Lower leg skin (tissue), 4 donors: ENCODE data around the gene NPR1. TPM values are rescaled to one million over a fixed set of nuclear protein-coding genes. Genes with fewer than 3 reads are reported as not detected.

Source experiments
- DNase-seq, 2 donors: peaks; one replicate each; pipeline ENCODE4 v3.0.0-alpha.2; 2019; ENCODE audit warnings: low spot score in 2 of 2
- H3K4me3 ChIP-seq: fragments of 200-600 bp; sonication (generic); 2 replicates; pipeline ENCODE4 v1.5.1; 2017; ENCODE audit warnings: mild to moderate bottlenecking, low read depth; ENCODE audit not compliant: poor library complexity, severe bottlenecking
- CTCF ChIP-seq, 3 donors: fragments of 450-650 bp; IDR thresholded peaks; one replicate each; pipeline ENCODE4 v1.5.1; 2016; ENCODE audit warnings: antibody characterized with exemption in 3 of 3, mild to moderate bottlenecking in 3 of 3, moderate library complexity in 2 of 3
- POLR2A ChIP-seq, 2 donors: fragments of 450-650 bp; IDR thresholded peaks; one replicate each; pipeline ENCODE4 v1.6.1; 2016 to 2017; ENCODE audit warnings: antibody characterized with exemption in 2 of 2, mild to moderate bottlenecking in 1 of 2, moderate library complexity in 1 of 2
- WGBS, 2 donors: methylation state at CpG; one replicate each; pipeline ENCODE4 v1.1.5; 2018; 5-methylcytosine and 5-hydroxymethylcytosine counted together
- intact Hi-C: fragments of 100-400 bp; cut with DNase I; formaldehyde crosslinking; loops from one replicate; pipeline ENCODE4 v1.15.0; 2023; ENCODE audit warnings: low total_unique reads
- total RNA-seq, 4 donors: library from RNA; depleted of rRNA; stranded (reverse); fragments of >200 nt; gene quantifications; one replicate each; pipeline ENCODE4 v1.1.0, GENCODE V29; 2016

The NPR1 gene
- total RNA-seq, 4 donors from 2014 or later, result 4.3 to 16.5 (median 7.7) TPM

GRCh38 chr1:153646672-153647345 is 31.7 kb upstream of the NPR1 start:
- TF ChIP-seq POLR2A (IDR thresholded peaks at IDR 0.05) (no peak), CTCF (IDR thresholded peaks at IDR 0.05) (no peak)
- WGBS, 2 donors, result 67 to 74% methylated on average over 5 of the region's 5 CpGs

GRCh38 chr1:153647346-153647714 is 31.2 kb upstream of the NPR1 start:
- WGBS, 2 donors, result 43 to 69% methylated on average over 2 of the region's 2 CpGs
- no peak overlapping the region for H3K4me3 ChIP-seq
- intact Hi-C loops, result no loop called here
- DNase-seq, result no peak
- TF ChIP-seq POLR2A (IDR thresholded peaks at IDR 0.05) (no peak), CTCF (IDR thresholded peaks at IDR 0.05) (no peak)

More at GRCh38 chr1:153646672-153647345, 31.7 kb upstream of the NPR1 start:
- H3K4me3 ChIP-seq, result no peak overlapping the region
- intact Hi-C loops, result no loop called here
- DNase-seq, result no peak

- no peak overlapping the region for H3K4me3 ChIP-seq
- 75 to 77% methylated on average over 10 of the region's 10 CpGs for WGBS, 2 donors
- intact Hi-C loops, result no loop called here
- DNase-seq, result no peak
- TF ChIP-seq CTCF (IDR thresholded peaks at IDR 0.05), result no peak
- TF ChIP-seq POLR2A (IDR thresholded peaks at IDR 0.05), result no peak
Measured at GRCh38 chr1:153648000-153648643, 30.4 kb upstream of the NPR1 start.

GRCh38 chr1:153649137-153649862 is 29.2 kb upstream of the NPR1 start:
- 46% methylated on average over 3 of the region's 3 CpGs for WGBS, 2 donors
- intact Hi-C loops, result no loop called here
- H3K4me3 ChIP-seq, result no peak overlapping the region
- DNase-seq, result no peak
- no peak for TF ChIP-seq POLR2A (IDR thresholded peaks at IDR 0.05)
- no peak for TF ChIP-seq CTCF (IDR thresholded peaks at IDR 0.05)

- intact Hi-C loops, result no loop called here
- no peak overlapping the region for H3K4me3 ChIP-seq
- TF ChIP-seq CTCF (IDR thresholded peaks at IDR 0.05), result no peak
- no peak for TF ChIP-seq POLR2A (IDR thresholded peaks at IDR 0.05)
- 85 to 86% methylated on average over 2 of the region's 2 CpGs for WGBS, 2 donors
- DNase-seq, result no peak
Measured at GRCh38 chr1:153649863-153650235, 28.6 kb upstream of the NPR1 start.
